H7 (cell line): ENCODE measurements around the gene ZCCHC24. TPM values are rescaled to one million over a fixed set of nuclear protein-coding genes. Genes with fewer than 3 reads are reported as not detected.
"Not testable (repeated sequence)": the region's sequence is repeated elsewhere in the genome, so short reads cannot be mapped to it uniquely, and the experiment has no call there.

ENCODE experiments used
- DNase-seq: peaks from one replicate; pipeline ENCODE4 v3.0.0; 2012
- H3K27me3 ChIP-seq: 2 replicates; pipeline ENCODE4 v1.6.0; 2011; ENCODE audit warnings: mild to moderate bottlenecking, low read length; ENCODE audit not compliant: control insufficient read depth, insufficient read depth
- H3K36me3 ChIP-seq: replicated peaks from 2 replicates; pipeline ENCODE4 v1.5.1; 2011; ENCODE audit warnings: low read length; ENCODE audit not compliant: control insufficient read depth, insufficient read depth
- H3K4me3 ChIP-seq: 2 replicates; pipeline ENCODE4 v1.5.1; 2011; ENCODE audit warnings: low read depth, mild to moderate bottlenecking, control low read depth, low read length, moderate library complexity; ENCODE audit not compliant: insufficient read depth
- total RNA-seq: library from RNA; depleted of rRNA; stranded (reverse); fragments of >200 nt; shearing (Covaris generic); gene quantifications from 2 replicates; pipeline ENCODE4 v1.2.3, GENCODE V29; 2014

ZCCHC24 gene
- total RNA-seq, 1 experiment from 2014 or later = 9.0 TPM

- Histone ChIP-seq H3K4me3 (peak overlapping the region; percentile 75; the same call in 1 of the 2 replicates), H3K27me3 (no peaks in the 10 kb centered on the region), H3K36me3 (peaks cover 35% of the 10 kb centered on the region)
- no peak for DNase-seq
These were observed 96.8 kb downstream of the ZCCHC24 start for GRCh38 chr10:79348640-79348988.

- Histone ChIP-seq H3K4me3 (peak overlapping the region; percentile 75), H3K27me3 (no peaks in the 10 kb centered on the region), H3K36me3 (peaks cover 32% of the 10 kb centered on the region)
- peak; percentile 86 for DNase-seq
These were observed 97.4 kb downstream of the ZCCHC24 start for GRCh38 chr10:79347894-79348639.

- peak within 1 kb of the TSS; percentile 75 for H3K4me3 ChIP-seq
- no peaks in the 10 kb centered on the region for H3K27me3 ChIP-seq
- peak; percentile 98 for DNase-seq
- H3K36me3 ChIP-seq = peaks cover 28% of the 10 kb centered on the region
These were observed 98.1 kb downstream of the ZCCHC24 start, which contains the start of gene PPIF for GRCh38 chr10:79347226-79347893. Gene PPIF (plus strand): TSS chr10:79347469. CDS start chr10:79347549, 80 bp downstream.

- no peaks in the 10 kb centered on the region for H3K27me3 ChIP-seq
- peak; percentile 84 for DNase-seq
- no peak overlapping the region for H3K4me3 ChIP-seq
- peaks cover 23% of the 10 kb centered on the region for H3K36me3 ChIP-seq
These were observed 98.8 kb downstream of the ZCCHC24 start for GRCh38 chr10:79346388-79347225.

GRCh38 chr10:79346012-79346340, 99.4 kb downstream of the ZCCHC24 start:
- H3K4me3 ChIP-seq = no peak overlapping the region
- no peaks in the 10 kb centered on the region for H3K27me3 ChIP-seq
- peak; percentile 10 for DNase-seq
- H3K36me3 ChIP-seq = peaks cover 19% of the 10 kb centered on the region

- DNase-seq = peak; percentile 13
- no peaks in the 10 kb centered on the region for H3K27me3 ChIP-seq
- peaks cover 15% of the 10 kb centered on the region for H3K36me3 ChIP-seq
- H3K4me3 ChIP-seq = no peak overlapping the region
These were observed 100.0 kb downstream of the ZCCHC24 start for GRCh38 chr10:79345241-79346011.

GRCh38 chr10:79344502-79345195, 100.8 kb downstream of the ZCCHC24 start:
- Histone ChIP-seq H3K4me3 (no peak overlapping the region), H3K27me3 (no peaks in the 10 kb centered on the region), H3K36me3 (peaks cover 8% of the 10 kb centered on the region)
- DNase-seq = peak; percentile 7

- no peak overlapping the region for H3K4me3 ChIP-seq
- H3K27me3 ChIP-seq = no peaks in the 10 kb centered on the region
- H3K36me3 ChIP-seq = no peaks in the 10 kb centered on the region
- DNase-seq = no peak
These were observed 102.4 kb downstream of the ZCCHC24 start for GRCh38 chr10:79342811-79343561.

GRCh38 chr10:79342295-79342761, 103.1 kb downstream of the ZCCHC24 start:
- DNase-seq = no peak
- Histone ChIP-seq H3K27me3 (no peaks in the 10 kb centered on the region), H3K4me3 (no peak overlapping the region), H3K36me3 (no peaks in the 10 kb centered on the region)

GRCh38 chr10:79340646-79341244, 104.7 kb downstream of the ZCCHC24 start:
- no peak for DNase-seq
- Histone ChIP-seq H3K27me3 (no peaks in the 10 kb centered on the region), H3K36me3 (no peaks in the 10 kb centered on the region), H3K4me3 (no peak overlapping the region)

GRCh38 chr10:79339266-79339665, 106.2 kb downstream of the ZCCHC24 start:
- no peak overlapping the region for H3K4me3 ChIP-seq
- no peaks in the 10 kb centered on the region for H3K27me3 ChIP-seq
- H3K36me3 ChIP-seq = no peaks in the 10 kb centered on the region
- DNase-seq = no peak

- H3K36me3 ChIP-seq, DNase-seq, H3K27me3 ChIP-seq, H3K4me3 ChIP-seq: not testable (repeated sequence)
These were observed 107.5 kb downstream of the ZCCHC24 start for GRCh38 chr10:79337783-79338469.
